Measurements from ENCODE around the gene KAT2B. TPM values are rescaled to one million over a fixed set of nuclear protein-coding genes. Genes with fewer than 3 reads are reported as not detected.

KAT2B gene
- total and polyA plus RNA-seq, 2 donors: 14.6 to 38.2 TPM

GRCh38 chr3:20140881-20141280 lies 100.6 kb downstream of the KAT2B start:
- 65% methylated on average over 2 of the region's 2 CpGs for WGBS
- no peaks in the 10 kb centered on the region for H3K36me3 ChIP-seq (ENCODE audit: insufficient read depth)
- DNase-seq (ENCODE audit: extremely low spot score): no peak
- no peak overlapping the region for H3K4me3 ChIP-seq (ENCODE audit: low read depth, low read length)
- H3K4me1 ChIP-seq (ENCODE audit: insufficient read depth): no peaks in the 10 kb centered on the region
- no peak overlapping the region for H3K27ac ChIP-seq (ENCODE audit: low read depth)

- Histone ChIP-seq H3K27ac (ENCODE audit: low read depth) (no peak overlapping the region), H3K36me3 (ENCODE audit: insufficient read depth) (no peaks in the 10 kb centered on the region), H3K4me3 (ENCODE audit: low read depth, low read length) (no peak overlapping the region), H3K4me1 (ENCODE audit: insufficient read depth) (no peaks in the 10 kb centered on the region)
- 32% methylated on average over 2 of the region's 2 CpGs for WGBS
- DNase-seq (ENCODE audit: extremely low spot score): no peak
Observed at GRCh38 chr3:20141316-20141715, 101.1 kb downstream of the KAT2B start.

DNA sequence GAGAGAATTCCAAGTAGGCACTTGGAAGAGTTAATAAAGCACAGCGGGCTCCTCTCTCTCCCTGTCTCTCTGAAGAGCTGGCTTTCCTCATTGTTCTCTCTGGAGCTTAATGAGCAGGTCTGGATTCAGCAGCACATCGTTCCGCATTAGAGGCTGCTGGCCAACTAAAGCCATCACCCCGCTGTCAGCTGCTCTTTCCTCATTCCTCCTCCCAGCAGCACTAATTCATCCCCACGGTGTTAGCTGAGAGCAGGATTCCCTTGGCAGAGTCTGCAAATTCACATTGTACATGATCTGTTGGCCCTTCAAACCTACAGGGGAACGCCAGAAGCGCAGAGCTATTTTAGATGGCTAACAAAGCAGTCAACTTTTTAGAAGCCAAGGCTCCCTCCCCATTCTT lies 101.6 kb downstream of the KAT2B start:
- peak; percentile 60 for DNase-seq (ENCODE audit: extremely low spot score)
- Histone ChIP-seq H3K4me1 (ENCODE audit: insufficient read depth) (no peaks in the 10 kb centered on the region), H3K36me3 (ENCODE audit: insufficient read depth) (no peaks in the 10 kb centered on the region), H3K27ac (ENCODE audit: low read depth) (no peak overlapping the region), H3K4me3 (ENCODE audit: low read depth, low read length) (no peak overlapping the region)
- 29% methylated on average over 7 of the region's 7 CpGs for WGBS

- no peak overlapping the region for H3K4me3 ChIP-seq (ENCODE audit: low read depth, low read length)
- DNase-seq (ENCODE audit: extremely low spot score): no peak
- WGBS: 96% methylated on average over 4 of the region's 4 CpGs
- no peaks in the 10 kb centered on the region for H3K4me1 ChIP-seq (ENCODE audit: insufficient read depth)
- no peak overlapping the region for H3K27ac ChIP-seq (ENCODE audit: low read depth)
- H3K36me3 ChIP-seq (ENCODE audit: insufficient read depth): no peaks in the 10 kb centered on the region
Observed at GRCh38 chr3:20142517-20142916, 102.3 kb downstream of the KAT2B start.

- Histone ChIP-seq H3K4me1 (ENCODE audit: insufficient read depth) (no peaks in the 10 kb centered on the region), H3K4me3 (ENCODE audit: low read depth, low read length) (no peak overlapping the region), H3K27ac (ENCODE audit: low read depth) (no peak overlapping the region), H3K36me3 (ENCODE audit: insufficient read depth) (no peaks in the 10 kb centered on the region)
- 99% methylated on average over 2 of the region's 2 CpGs for WGBS
- DNase-seq (ENCODE audit: extremely low spot score): no peak
Observed at GRCh38 chr3:20143519-20143918, 103.3 kb downstream of the KAT2B start.

GRCh38 chr3:20145874-20146273 lies 105.6 kb downstream of the KAT2B start:
- no peaks in the 10 kb centered on the region for H3K4me1 ChIP-seq (ENCODE audit: insufficient read depth)
- no peak overlapping the region for H3K4me3 ChIP-seq (ENCODE audit: low read depth, low read length)
- H3K36me3 ChIP-seq (ENCODE audit: insufficient read depth): no peaks in the 10 kb centered on the region
- no peak overlapping the region for H3K27ac ChIP-seq (ENCODE audit: low read depth)
- 73% methylated on average over 2 of the region's 2 CpGs for WGBS
- DNase-seq (ENCODE audit: extremely low spot score): no peak

- 45% methylated on average over 8 of the region's 8 CpGs for WGBS
- Histone ChIP-seq H3K4me3 (ENCODE audit: low read depth, low read length) (no peak overlapping the region), H3K4me1 (ENCODE audit: insufficient read depth) (no peaks in the 10 kb centered on the region), H3K27ac (ENCODE audit: low read depth) (no peak overlapping the region), H3K36me3 (ENCODE audit: insufficient read depth) (no peaks in the 10 kb centered on the region)
- DNase-seq (ENCODE audit: extremely low spot score): no peak
Observed at GRCh38 chr3:20146301-20146700, 106.1 kb downstream of the KAT2B start.

DNA sequence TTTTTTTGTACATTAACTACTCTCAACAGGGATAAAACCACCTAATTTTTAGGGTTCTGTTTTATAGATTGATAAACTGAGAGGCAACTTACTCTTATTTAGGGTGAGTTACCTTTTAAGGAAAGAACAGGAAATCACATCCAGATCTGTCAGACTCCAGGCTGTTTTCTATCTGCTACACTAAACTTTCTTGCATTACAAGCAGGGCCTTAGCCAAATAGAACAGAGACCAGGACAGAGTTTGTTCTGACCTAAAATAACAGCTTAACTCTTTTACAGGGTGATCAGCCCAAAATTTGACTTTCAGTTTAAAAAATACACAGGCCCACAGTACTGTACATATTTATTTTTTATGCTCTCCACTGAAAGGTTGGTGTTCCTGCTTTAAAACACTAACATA lies 107.1 kb downstream of the KAT2B start:
- no peaks in the 10 kb centered on the region for H3K36me3 ChIP-seq (ENCODE audit: insufficient read depth)
- H3K4me3 ChIP-seq (ENCODE audit: low read depth, low read length): no peak overlapping the region
- H3K4me1 ChIP-seq (ENCODE audit: insufficient read depth): no peaks in the 10 kb centered on the region
- no peak overlapping the region for H3K27ac ChIP-seq (ENCODE audit: low read depth)
- DNase-seq (ENCODE audit: extremely low spot score): no peak

DNA sequence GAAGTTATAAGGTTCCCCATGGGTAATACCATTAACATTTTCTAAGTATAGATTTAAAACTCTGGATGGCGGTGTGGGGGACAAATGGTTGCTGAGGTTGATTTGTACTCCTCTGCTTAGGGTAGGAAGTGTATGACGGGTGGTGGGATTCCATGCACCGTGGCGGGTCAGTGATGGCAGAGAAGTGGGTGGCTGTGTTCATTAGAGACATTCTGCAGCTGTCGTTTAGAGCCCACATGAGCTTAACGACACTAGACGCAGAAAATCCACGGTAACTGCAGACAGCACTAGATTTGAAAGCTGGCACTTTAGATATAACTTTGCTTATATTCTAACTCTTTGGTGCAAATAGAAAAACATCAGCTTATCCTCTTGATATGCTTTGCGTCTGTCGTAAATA lies 108.2 kb downstream of the KAT2B start:
- H3K27ac ChIP-seq (ENCODE audit: low read depth): no peak overlapping the region
- peaks cover 2% of the 10 kb centered on the region for H3K36me3 ChIP-seq (ENCODE audit: insufficient read depth)
- no peak overlapping the region for H3K4me3 ChIP-seq (ENCODE audit: low read depth, low read length)
- DNase-seq (ENCODE audit: extremely low spot score): no peak
- WGBS: 65% methylated on average over 10 of the region's 10 CpGs
- no peaks in the 10 kb centered on the region for H3K4me1 ChIP-seq (ENCODE audit: insufficient read depth)

DNA sequence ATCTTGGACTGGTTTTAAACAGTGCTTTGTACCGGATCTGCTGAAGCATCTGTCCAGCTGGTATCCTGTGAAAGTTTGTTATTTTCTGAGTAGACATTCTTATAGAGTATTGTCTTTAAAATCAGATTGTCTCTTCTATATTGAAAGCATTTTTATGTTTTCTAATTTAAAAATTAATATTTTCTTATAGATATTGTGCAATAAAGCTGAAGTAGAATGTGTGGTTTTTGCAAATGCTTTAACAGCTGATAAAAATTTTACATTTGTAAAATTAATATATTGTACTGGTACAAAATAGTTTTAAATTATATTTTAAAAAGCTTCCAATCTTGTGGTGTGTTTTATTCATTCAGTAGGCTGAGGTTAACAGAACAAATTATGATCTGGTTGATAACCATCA lies 113.8 kb downstream of the KAT2B start:
- H3K36me3 ChIP-seq (ENCODE audit: insufficient read depth): peaks cover 2% of the 10 kb centered on the region
- WGBS: 80% methylated on average over 1 of the region's 1 CpG
- DNase-seq (ENCODE audit: extremely low spot score): no peak

DNA sequence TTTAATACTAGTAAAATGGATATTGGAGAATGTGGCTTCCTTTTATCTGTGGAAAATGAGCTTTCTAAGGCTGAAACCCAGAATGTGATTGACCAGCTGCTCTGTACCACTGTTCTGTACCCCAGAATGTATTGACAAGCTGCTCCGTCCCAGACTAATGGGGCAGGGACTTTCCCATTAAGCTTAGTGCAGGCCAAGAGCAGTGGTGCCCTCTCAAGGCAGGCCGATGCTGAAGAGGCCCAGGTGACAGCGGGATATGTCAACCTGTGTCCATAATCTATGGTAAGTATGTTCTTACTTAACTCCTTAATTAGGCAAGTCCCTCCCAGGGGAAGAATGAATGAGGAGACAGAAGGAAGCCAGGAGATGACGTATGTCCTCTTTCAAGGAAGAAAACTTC lies 114.7 kb downstream of the KAT2B start:
- no peak for DNase-seq (ENCODE audit: extremely low spot score)
- H3K4me3 ChIP-seq (ENCODE audit: low read depth, low read length): no peak overlapping the region
- WGBS: 91% methylated on average over 4 of the region's 4 CpGs
- H3K27ac ChIP-seq (ENCODE audit: low read depth): no peak overlapping the region
- H3K4me1 ChIP-seq (ENCODE audit: insufficient read depth): no peaks in the 10 kb centered on the region
- H3K36me3 ChIP-seq (ENCODE audit: insufficient read depth): peaks cover 2% of the 10 kb centered on the region

More for the DNA sequence above, 113.8 kb downstream of the KAT2B start:
- Histone ChIP-seq H3K4me1 (ENCODE audit: insufficient read depth) (no peaks in the 10 kb centered on the region), H3K27ac (ENCODE audit: low read depth) (no peak overlapping the region), H3K4me3 (ENCODE audit: low read depth, low read length) (no peak overlapping the region)

- no peak for DNase-seq (ENCODE audit: extremely low spot score)
- Histone ChIP-seq H3K36me3 (ENCODE audit: insufficient read depth) (no peaks in the 10 kb centered on the region), H3K4me3 (ENCODE audit: low read depth, low read length) (no peak overlapping the region), H3K4me1 (ENCODE audit: insufficient read depth) (no peaks in the 10 kb centered on the region), H3K27ac (ENCODE audit: low read depth) (no peak overlapping the region)
Observed at GRCh38 chr3:20160230-20160629, 120.0 kb downstream of the KAT2B start.

GRCh38 chr3:20161714-20162113 lies 121.5 kb downstream of the KAT2B start:
- DNase-seq (ENCODE audit: extremely low spot score): no peak
- H3K36me3 ChIP-seq (ENCODE audit: insufficient read depth): no peaks in the 10 kb centered on the region
- WGBS: 92% methylated on average over 2 of the region's 2 CpGs
- H3K4me1 ChIP-seq (ENCODE audit: insufficient read depth): no peaks in the 10 kb centered on the region
- no peak overlapping the region for H3K4me3 ChIP-seq (ENCODE audit: low read depth, low read length)
- H3K27ac ChIP-seq (ENCODE audit: low read depth): no peak overlapping the region

GRCh38 chr3:20173844-20174410 lies 133.7 kb downstream of the KAT2B start:
- Histone ChIP-seq H3K27ac (ENCODE audit: low read depth) (no peak overlapping the region), H3K4me1 (ENCODE audit: insufficient read depth) (no peaks in the 10 kb centered on the region), H3K36me3 (ENCODE audit: insufficient read depth) (no peaks in the 10 kb centered on the region), H3K4me3 (ENCODE audit: low read depth, low read length) (no peak overlapping the region)
- 85% methylated on average over 4 of the region's 4 CpGs for WGBS
- DNase-seq (ENCODE audit: extremely low spot score): no peak

DNA sequence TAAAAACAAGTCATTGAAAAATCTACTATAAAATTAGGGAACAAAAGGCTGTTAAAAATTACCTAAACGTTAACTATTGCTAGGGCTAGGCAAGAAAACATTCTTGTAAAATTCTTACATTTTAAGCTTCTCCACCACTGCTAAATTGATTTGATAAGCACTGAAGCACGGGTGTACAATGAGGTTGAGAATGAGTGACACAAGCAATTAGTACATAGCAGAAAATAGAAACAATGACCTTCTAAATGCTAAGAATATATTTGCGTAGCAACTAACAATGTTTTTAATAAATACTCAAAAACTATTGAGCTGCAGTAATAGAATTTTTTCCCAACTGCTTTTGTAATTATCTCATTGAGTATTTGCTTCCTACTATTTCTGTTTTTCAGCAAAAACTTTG lies 141.0 kb downstream of the KAT2B start:
- Histone ChIP-seq H3K27ac (ENCODE audit: low read depth) (no peak overlapping the region), H3K36me3 (ENCODE audit: insufficient read depth) (no peaks in the 10 kb centered on the region), H3K4me3 (ENCODE audit: low read depth, low read length) (no peak overlapping the region), H3K4me1 (ENCODE audit: insufficient read depth) (no peaks in the 10 kb centered on the region)
- DNase-seq (ENCODE audit: extremely low spot score): no peak
- 86% methylated on average over 3 of the region's 3 CpGs for WGBS

Data from urinary bladder (tissue), 4 donors.